B cell (primary cell): ENCODE results near the gene CPT1A. TPM values are rescaled to one million over a fixed set of nuclear protein-coding genes. Genes with fewer than 3 reads are reported as not detected.

Experiments used
- ATAC-seq: fragments of 200-7000 bp; cut with Tn5 transposase; one replicate; pipeline ENCODE4 v1.10.0; 2021; ENCODE audit warnings: low read depth, mild to moderate bottlenecking, moderate number of reproducible peaks, moderate library complexity
- CTCF ChIA-PET: fragments of 350-600 bp; sonication (Branson Sonifier 250); formaldehyde crosslinking; loops from one replicate; lab custom pipeline; 2021; ENCODE audit warnings: antibody characterized with exemption, inconsistent platforms; lab: Charles Lee
- POLR2A ChIA-PET: fragments of 350-600 bp; sonication (Branson Sonifier 250); formaldehyde crosslinking; loops from one replicate; lab custom pipeline; 2021; ENCODE audit warnings: antibody characterized with exemption; lab: Charles Lee
- DNase-seq: peaks from one replicate; pipeline ENCODE4 v3.0.0; 2013
- H2AFZ ChIP-seq: 2 replicates; pipeline ENCODE4 v1.6.1; 2012; ENCODE audit warnings: mild to moderate bottlenecking, low read depth, low read length; ENCODE audit not compliant: insufficient read depth, poor library complexity, severe bottlenecking
- H3K27ac ChIP-seq, 2 donors: 1 replicate in 1 of 2; 2 replicates in 1 of 2; pipeline ENCODE4 v1.5.1; 2012 to 2013; ENCODE audit warnings: low read length in 2 of 2, mild to moderate bottlenecking in 2 of 2, moderate library complexity in 1 of 2
- H3K27me3 ChIP-seq, 4 experiments: fragments of 200-600 bp in 1 of 4; sonication (generic) in 1 of 4; replicated peaks in 1 of 4; 1 replicate in 2 of 4; 2 replicates in 2 of 4; pipeline versions ENCODE4 v1.6.1 to v1.7.0; 2013 to 2016; ENCODE audit warnings: low read length in 3 of 4, mild to moderate bottlenecking in 2 of 4, mixed read lengths in 1 of 4, moderate library complexity in 1 of 4; ENCODE audit not compliant: insufficient read depth in 4 of 4, control insufficient read depth in 3 of 4; ENCODE audit errors: control extremely low read depth in 1 of 4
- H3K36me3 ChIP-seq, 2 experiments: replicated peaks in 1 of 2; 1 replicate in 1 of 2; 2 replicates in 1 of 2; pipeline versions ENCODE4 v1.6.1 to v1.7.1; 2013; ENCODE audit warnings: low read length in 1 of 2; ENCODE audit not compliant: insufficient read depth in 2 of 2, control insufficient read depth in 1 of 2; ENCODE audit errors: control extremely low read depth in 1 of 2, extremely low read depth in 1 of 2
- H3K4me1 ChIP-seq, 2 donors: fragments of 200-600 bp in 1 of 2; sonication (generic) in 1 of 2; 1 replicate in 1 of 2; 2 replicates in 1 of 2; pipeline versions ENCODE4 v1.5.1 to v1.6.1; 2013 to 2017; ENCODE audit warnings: low read length in 2 of 2; ENCODE audit not compliant: control insufficient read depth in 2 of 2, insufficient read depth in 2 of 2
- H3K4me2 ChIP-seq: replicated peaks from 2 replicates; pipeline ENCODE3; 2012; ENCODE audit warnings: mild to moderate bottlenecking, low read depth, low read length; ENCODE audit not compliant: poor library complexity, severe bottlenecking
- H3K4me3 ChIP-seq, 5 experiments: fragments of 200-600 bp in 1 of 5; sonication (generic) in 1 of 5; 1 replicate in 3 of 5; 2 replicates in 2 of 5; pipeline versions ENCODE4 v1.5.1 to v1.7.0; 2011 to 2016; ENCODE audit warnings: low read length in 4 of 5, mild to moderate bottlenecking in 4 of 5, low read depth in 2 of 5, control low read depth in 1 of 5, moderate library complexity in 1 of 5; ENCODE audit not compliant: insufficient read depth in 1 of 5; ENCODE audit errors: control extremely low read depth in 1 of 5, extremely low read depth in 1 of 5
- H3K79me2 ChIP-seq: fragments of 200-600 bp; sonication (generic); one replicate; pipeline ENCODE4 v1.6.0; 2016; ENCODE audit warnings: low read length; ENCODE audit not compliant: control insufficient read depth, insufficient read depth
- H3K9ac ChIP-seq: fragments of 200-600 bp; sonication (generic); 2 replicates; pipeline ENCODE4 v1.6.1; 2017; ENCODE audit warnings: mild to moderate bottlenecking, low read length, moderate library complexity
- H3K9me3 ChIP-seq, 3 donors: one replicate each; pipeline versions ENCODE4 v1.6.1 to v1.7.1; 2013; ENCODE audit warnings: low read length in 2 of 3; ENCODE audit not compliant: control insufficient read depth in 2 of 3, insufficient read depth in 1 of 3; ENCODE audit errors: control extremely low read depth in 1 of 3
- H4K20me1 ChIP-seq: 2 replicates; pipeline ENCODE4 v1.6.0; 2012; ENCODE audit warnings: mild to moderate bottlenecking, low read length; ENCODE audit not compliant: insufficient read depth, control insufficient read depth, poor library complexity, severe bottlenecking
- H3K27ac Mint-ChIP-seq: one replicate; pipeline ENCODE4 v1.8.0; 2021; ENCODE audit warnings: mixed read lengths
- H3K27me3 Mint-ChIP-seq: one replicate; pipeline ENCODE4 v1.8.0; 2021; ENCODE audit warnings: mixed read lengths
- H3K4me1 Mint-ChIP-seq: one replicate; pipeline ENCODE4 v1.8.0; 2021; ENCODE audit warnings: mixed read lengths
- H3K4me3 Mint-ChIP-seq: one replicate; pipeline ENCODE4 v1.8.0; 2021; ENCODE audit warnings: mixed read lengths
- H3K9me3 Mint-ChIP-seq: one replicate; pipeline ENCODE4 v1.8.0; 2022; ENCODE audit warnings: mixed read lengths; ENCODE audit not compliant: insufficient read depth
- EZH2 ChIP-seq: IDR thresholded peaks from 2 replicates; pipeline ENCODE4 v1.6.1; 2012; ENCODE audit warnings: borderline replicate concordance, low read depth, mild to moderate bottlenecking, moderate library complexity, low read length; ENCODE audit not compliant: insufficient read depth, poor library complexity, severe bottlenecking
- WGBS: methylation state at CpG from one replicate; pipeline ENCODE4 v1.1.5; 2013; ENCODE audit warnings: missing lambda C conversion rate; ENCODE audit not compliant: insufficient coverage; 5-methylcytosine and 5-hydroxymethylcytosine counted together
- intact Hi-C: fragments of 100-400 bp; cut with micrococcal nuclease; formaldehyde crosslinking; loops from one replicate; pipeline ENCODE4 v1.10.0; 2022
- polyA plus RNA-seq: library from polyadenylated mRNA; depleted of rRNA; stranded (reverse); fragments of >200 nt; gene quantifications from 2 replicates; pipeline ENCODE4 v1.2.3, GENCODE V29; 2012
- total RNA-seq, 2 donors: library from RNA; stranded (reverse); fragments of 120-200 nt in 1 of 2; gene quantifications; 1 replicate in 1 of 2; 2 replicates in 1 of 2; pipeline versions ENCODE4 v1.2.3 to v1.2.4, GENCODE V29; 2013 to 2022
- TF ChIP-seq, protein P1 (sequence below): fragments of 200-600 bp; IDR thresholded peaks from one replicate; pipeline ENCODE4 v1.8.0; 2022; ENCODE audit warnings: antibody characterized with exemption, mild to moderate bottlenecking

Gene CPT1A
- total and polyA plus RNA-seq, 2 donors (not counting 1 experiment from before 2014, with no cell fraction given) = 15.6 to 40.8 TPM

DNA sequence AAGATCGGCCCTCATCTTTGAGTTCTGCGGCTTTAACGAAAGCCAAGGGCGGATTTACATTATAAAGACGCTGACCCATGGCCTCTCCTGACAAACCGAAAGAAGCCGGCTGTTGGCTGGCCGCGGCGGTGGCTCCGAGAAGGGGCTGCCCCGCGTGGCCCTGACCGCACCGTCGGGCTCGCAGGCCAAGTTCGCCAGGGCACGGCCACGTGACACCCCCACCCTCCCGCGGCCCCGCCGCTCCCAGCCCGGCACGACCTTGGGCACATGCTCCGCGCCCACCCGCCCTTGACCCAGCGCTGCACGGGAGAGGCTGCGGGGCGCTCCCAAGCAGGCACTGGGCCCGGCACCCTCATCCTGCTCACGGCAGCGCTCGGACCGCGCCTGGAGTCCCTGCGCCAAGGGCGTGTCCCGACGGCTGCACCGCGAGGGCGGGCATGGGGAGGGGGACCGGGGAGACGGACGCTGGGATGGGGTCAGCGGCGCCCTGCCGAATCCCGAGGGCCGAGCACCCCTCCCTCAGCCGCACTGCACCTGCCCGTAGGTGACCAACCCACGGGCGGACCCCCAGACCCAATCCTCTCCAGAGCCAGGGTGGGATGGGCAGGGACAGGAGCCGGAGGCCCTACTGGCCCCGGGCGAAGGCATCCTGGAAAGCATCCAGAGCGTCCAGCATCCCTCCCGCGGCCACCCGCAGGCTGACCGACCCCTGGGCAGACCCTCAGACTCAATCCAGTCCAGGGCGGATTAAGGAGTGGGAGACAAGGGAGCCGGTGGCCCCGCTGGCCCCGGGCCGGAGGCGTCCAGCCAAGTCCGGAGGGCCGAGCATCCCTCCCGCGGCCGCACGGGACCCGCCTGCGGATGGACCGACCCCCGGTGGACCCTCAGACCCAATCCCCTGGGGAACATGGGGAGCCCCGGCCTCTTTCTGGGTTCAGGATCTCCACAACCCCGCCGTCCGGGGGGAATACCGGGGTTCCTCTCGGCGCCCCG, 759 bp downstream of the CPT1A start:
- CTCF ChIA-PET = interaction anchor here (2.9 to 4.3 kb wide), 2 partner anchors 12 to 42 kb away, joined by 7 to 37 read pairs; no protein-coding TSS in a partner anchor
- intact Hi-C loops = loop anchor here (1.0 to 10.0 kb wide), 3 partner anchors 62 to 456 kb away; partner anchors contain the start of genes IGHMBP2 and MRPL21
- H3K4me3 Mint-ChIP-seq = peak overlapping the region; percentile 93

More for the DNA sequence above, 759 bp downstream of the CPT1A start:
- peak overlapping the region; percentile 93 for H2AFZ ChIP-seq
- H3K4me2 ChIP-seq = peak overlapping the region; percentile 91
- H3K36me3 ChIP-seq = no peaks in the 10 kb centered on the region
- WGBS = under 1% methylated on average over 86 of the region's 90 CpGs
- peak overlapping the region; percentile 76 for H3K9ac ChIP-seq
- peak overlapping the region; percentile 21 to 76 (median 70) for H3K4me3 ChIP-seq
- TF ChIP-seq, protein P1, sequence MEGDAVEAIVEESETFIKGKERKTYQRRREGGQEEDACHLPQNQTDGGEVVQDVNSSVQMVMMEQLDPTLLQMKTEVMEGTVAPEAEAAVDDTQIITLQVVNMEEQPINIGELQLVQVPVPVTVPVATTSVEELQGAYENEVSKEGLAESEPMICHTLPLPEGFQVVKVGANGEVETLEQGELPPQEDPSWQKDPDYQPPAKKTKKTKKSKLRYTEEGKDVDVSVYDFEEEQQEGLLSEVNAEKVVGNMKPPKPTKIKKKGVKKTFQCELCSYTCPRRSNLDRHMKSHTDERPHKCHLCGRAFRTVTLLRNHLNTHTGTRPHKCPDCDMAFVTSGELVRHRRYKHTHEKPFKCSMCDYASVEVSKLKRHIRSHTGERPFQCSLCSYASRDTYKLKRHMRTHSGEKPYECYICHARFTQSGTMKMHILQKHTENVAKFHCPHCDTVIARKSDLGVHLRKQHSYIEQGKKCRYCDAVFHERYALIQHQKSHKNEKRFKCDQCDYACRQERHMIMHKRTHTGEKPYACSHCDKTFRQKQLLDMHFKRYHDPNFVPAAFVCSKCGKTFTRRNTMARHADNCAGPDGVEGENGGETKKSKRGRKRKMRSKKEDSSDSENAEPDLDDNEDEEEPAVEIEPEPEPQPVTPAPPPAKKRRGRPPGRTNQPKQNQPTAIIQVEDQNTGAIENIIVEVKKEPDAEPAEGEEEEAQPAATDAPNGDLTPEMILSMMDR = no peak
- TF ChIP-seq EZH2 = no peak
- H3K9me3 ChIP-seq = no peaks in the 10 kb centered on the region
- ATAC-seq (no peak), DNase-seq (peak; percentile 51)
- Mint-ChIP-seq H3K27ac (peak overlapping the region; percentile 97), H3K9me3 (no peaks in the 10 kb centered on the region), H3K4me1 (peaks cover 52% of the 10 kb centered on the region), H3K27me3 (no peaks in the 10 kb centered on the region)
- H3K4me1 ChIP-seq = peaks cover 40 to 61% of the 10 kb centered on the region in 2 donors
- H4K20me1 ChIP-seq = no peaks in the 10 kb centered on the region
- peak overlapping the region; percentile 68 to 76 for H3K27ac ChIP-seq
- POLR2A ChIA-PET = no interaction called here
- peaks cover 10% of the 10 kb centered on the region for H3K79me2 ChIP-seq
- no peaks in the 10 kb centered on the region for H3K27me3 ChIP-seq
